Measurements from ENCODE around the gene FBN3. TPM values are rescaled to one million over a fixed set of nuclear protein-coding genes. Genes with fewer than 3 reads are reported as not detected.
"Not testable (repeated sequence)": the region's sequence is repeated elsewhere in the genome, so short reads cannot be mapped to it uniquely, and the experiment has no call there.

Gene FBN3
- total RNA-seq, 1 experiment from 2014 or later = 0.02 TPM

- not testable (repeated sequence) for H3K36me3 ChIP-seq; H3K9me3 ChIP-seq (replicated peaks); H3K27me3 ChIP-seq; H3K4me3 ChIP-seq; H3K27ac ChIP-seq; DNase-seq
- H3K4me1 ChIP-seq = peaks cover 14% of the 10 kb centered on the region
Measured at GRCh38 chr19:8024256-8024655, 125.1 kb downstream of the FBN3 start.

GRCh38 chr19:8023371-8023770, 126.0 kb downstream of the FBN3 start:
- Histone ChIP-seq H3K4me3 (no peak overlapping the region), H3K27me3 (no peaks in the 10 kb centered on the region), H3K9me3 (replicated peaks) (no peaks in the 10 kb centered on the region), H3K27ac (no peak overlapping the region), H3K36me3 (no peaks in the 10 kb centered on the region), H3K4me1 (peaks cover 6% of the 10 kb centered on the region)
- DNase-seq = no peak

DNA sequence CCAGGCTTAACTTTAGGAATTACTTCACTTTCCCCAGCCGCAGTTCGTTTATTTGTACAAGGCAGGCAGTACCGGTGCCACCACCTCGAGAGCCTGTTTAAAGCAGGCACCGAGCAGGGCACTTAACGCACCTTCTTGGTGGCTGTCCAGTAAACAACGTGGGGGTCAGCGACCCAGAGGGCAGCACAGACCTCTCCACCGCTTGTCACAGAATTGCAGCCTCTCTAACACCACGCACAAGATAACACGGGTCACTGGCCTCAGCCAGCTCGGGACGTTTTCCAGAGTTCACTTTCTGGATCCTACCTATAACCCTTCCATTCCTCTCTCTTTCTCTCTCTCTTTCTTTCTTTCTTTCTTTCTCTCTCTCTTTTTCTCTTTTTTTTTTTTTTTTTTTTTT, 127.1 kb downstream of the FBN3 start:
- H3K4me1 ChIP-seq = no peaks in the 10 kb centered on the region
- DNase-seq = no peak
- no peaks in the 10 kb centered on the region for H3K9me3 ChIP-seq (replicated peaks)
- H3K27me3 ChIP-seq = no peaks in the 10 kb centered on the region
- no peaks in the 10 kb centered on the region for H3K36me3 ChIP-seq
- H3K27ac ChIP-seq = no peak overlapping the region
- H3K4me3 ChIP-seq = no peak overlapping the region

GRCh38 chr19:8021374-8021773, 128.0 kb downstream of the FBN3 start:
- Histone ChIP-seq H3K27ac (no peak overlapping the region), H3K27me3 (no peaks in the 10 kb centered on the region), H3K36me3 (no peaks in the 10 kb centered on the region), H3K4me1 (no peaks in the 10 kb centered on the region), H3K9me3 (replicated peaks) (no peaks in the 10 kb centered on the region), H3K4me3 (no peak overlapping the region)
- no peak for DNase-seq

DNA sequence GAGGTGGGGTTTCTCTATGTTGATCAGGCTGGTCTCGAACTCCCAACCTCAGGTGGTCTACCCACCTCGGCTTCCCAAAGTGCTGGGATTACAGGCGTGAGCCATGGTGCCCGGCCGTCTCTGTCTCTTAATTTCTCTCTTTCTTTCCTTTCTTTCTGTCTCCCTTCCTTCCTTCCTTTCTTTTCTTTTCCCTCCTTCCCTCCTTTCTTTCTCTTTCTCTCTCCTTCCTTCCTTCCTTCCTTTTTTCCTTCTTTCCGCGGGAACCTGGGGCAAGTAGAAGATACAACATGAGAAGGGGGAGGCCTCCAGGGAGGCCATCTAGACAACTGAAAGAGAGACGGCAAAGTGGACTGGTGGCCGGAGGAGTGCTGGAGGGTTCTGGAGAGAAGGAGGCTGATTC, 128.7 kb downstream of the FBN3 start:
- Histone ChIP-seq H3K9me3 (replicated peaks) (no peaks in the 10 kb centered on the region), H3K36me3 (no peaks in the 10 kb centered on the region), H3K4me1 (no peaks in the 10 kb centered on the region), H3K27ac (no peak overlapping the region), H3K4me3 (no peak overlapping the region), H3K27me3 (no peaks in the 10 kb centered on the region)
- DNase-seq = no peak

DNA sequence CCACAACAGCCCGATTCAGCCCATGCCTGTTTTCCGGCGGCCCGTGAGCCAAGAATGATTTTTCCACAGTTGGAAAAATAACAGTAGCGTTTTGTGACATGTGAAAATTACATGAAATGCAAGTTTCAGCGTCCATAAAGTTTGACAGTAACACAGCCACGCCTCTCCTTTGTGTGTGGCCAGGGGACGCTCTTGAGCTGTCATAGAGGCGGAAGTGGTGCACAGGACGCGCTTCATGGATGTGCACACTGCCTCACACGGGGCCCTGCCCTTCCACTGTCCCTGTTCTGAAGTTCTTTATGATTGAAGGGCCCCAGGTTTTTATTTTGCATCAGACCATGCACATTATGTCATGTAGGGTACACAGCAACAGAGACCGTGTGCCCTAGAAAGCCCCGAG, 131.6 kb downstream of the FBN3 start:
- Histone ChIP-seq H3K9me3 (replicated peaks) (no peaks in the 10 kb centered on the region), H3K27ac (no peak overlapping the region), H3K36me3 (no peaks in the 10 kb centered on the region), H3K4me1 (no peaks in the 10 kb centered on the region), H3K27me3 (no peaks in the 10 kb centered on the region), H3K4me3 (no peak overlapping the region)
- peak in 1 of 2 experiments; percentile 34 for DNase-seq

Other genes starting within 250 kb of the FBN3 start
- 12.9 and 13.6 TPM in 2 replicates for gene MAP2K7, start 245.7 kb downstream of the FBN3 start, total RNA-seq (2014; rRNA removed; shearing (Covaris generic))
- not detected in 2 replicates for gene TGFBR3L, start 234.8 kb downstream of the FBN3 start, total RNA-seq (2014; rRNA removed; shearing (Covaris generic))
- 15.8 and 17.4 TPM in 2 replicates for gene SNAPC2, start 229.3 kb downstream of the FBN3 start, total RNA-seq (2014; rRNA removed; shearing (Covaris generic))
- 1.0 TPM in 2 replicates for gene CTXN1, start 223.5 kb downstream of the FBN3 start, total RNA-seq (2014; rRNA removed; shearing (Covaris generic))
- gene TIMM44, start 205.9 kb downstream of the FBN3 start, total RNA-seq (2014; rRNA removed; shearing (Covaris generic)) = 49.5 and 55.2 TPM in 2 replicates
- 79.4 and 79.6 TPM in 2 replicates for gene ELAVL1, start 144.0 kb downstream of the FBN3 start, total RNA-seq (2014; rRNA removed; shearing (Covaris generic))
- gene CCL25, start 96.8 kb downstream of the FBN3 start, total RNA-seq (2014; rRNA removed; shearing (Covaris generic)) = not detected in 2 replicates
- gene CERS4, start 59.8 kb upstream of the FBN3 start, total RNA-seq (2014; rRNA removed; shearing (Covaris generic)) = 9.3 and 9.9 TPM in 2 replicates
- gene CD320, start 158.8 kb upstream of the FBN3 start, total RNA-seq (2014; rRNA removed; shearing (Covaris generic)) = 44.2 and 49.4 TPM in 2 replicates
- gene NDUFA7, start 171.8 kb upstream of the FBN3 start, total RNA-seq (2014; rRNA removed; shearing (Covaris generic)) = 25.6 and 40.7 TPM in 2 replicates
- gene RPS28, start 171.9 kb upstream of the FBN3 start, total RNA-seq (2014; rRNA removed; shearing (Covaris generic)) = 651 and 901 TPM in 2 replicates
- 0.04 TPM in 1 of 2 replicates, not detected in the other for gene KANK3, start 193.7 kb upstream of the FBN3 start, total RNA-seq (2014; rRNA removed; shearing (Covaris generic))
- 0.10 and 0.59 TPM in 2 replicates for gene ANGPTL4, start 214.6 kb upstream of the FBN3 start, total RNA-seq (2014; rRNA removed; shearing (Covaris generic))
- 15.9 and 17.7 TPM in 2 replicates for gene RAB11B, start 240.8 kb upstream of the FBN3 start, total RNA-seq (2014; rRNA removed; shearing (Covaris generic))